Ishikawa (cell line): ENCODE measurements around the gene DYDC1.

Source experiments
- CEBPB ChIP-seq: IDR thresholded peaks from 2 replicates; pipeline ENCODE4 v1.6.1; 2012
- CREB1 ChIP-seq: IDR thresholded peaks from 2 replicates; pipeline ENCODE4 v1.6.1; 2012; ENCODE audit warnings: low read depth
- EGR1 ChIP-seq: IDR thresholded peaks from 2 replicates; pipeline ENCODE4 v1.6.1; 2012
- EP300 ChIP-seq: IDR thresholded peaks from 2 replicates; pipeline ENCODE4 v1.6.1; 2012; ENCODE audit warnings: borderline replicate concordance
- FOXM1 ChIP-seq: IDR thresholded peaks from 2 replicates; pipeline ENCODE4 v1.6.1; 2012; ENCODE audit warnings: low read depth, borderline replicate concordance
- NFIC ChIP-seq: IDR thresholded peaks from 2 replicates; pipeline ENCODE4 v1.6.1; 2012
- RAD21 ChIP-seq: IDR thresholded peaks from 2 replicates; pipeline ENCODE4 v1.6.1; 2012; ENCODE audit warnings: low read depth
- REST ChIP-seq: IDR thresholded peaks from 2 replicates; pipeline ENCODE4 v1.6.1; 2012; ENCODE audit warnings: low read depth, mild to moderate bottlenecking
- TAF1 ChIP-seq: IDR thresholded peaks from 2 replicates; pipeline ENCODE4 v1.6.1; 2012; ENCODE audit warnings: low read depth, mild to moderate bottlenecking
- TCF12 ChIP-seq: IDR thresholded peaks from 2 replicates; pipeline ENCODE4 v1.6.1; 2012; ENCODE audit warnings: low read depth
- TEAD4 ChIP-seq: IDR thresholded peaks from 2 replicates; pipeline ENCODE4 v1.6.1; 2012
- YY1 ChIP-seq: IDR thresholded peaks from 2 replicates; pipeline ENCODE4 v1.6.1; 2012; ENCODE audit warnings: low read depth
- ZBTB7A ChIP-seq: IDR thresholded peaks from 2 replicates; pipeline ENCODE4 v1.6.1; 2012; ENCODE audit warnings: low read depth
- TF ChIP-seq, protein P1 (sequence below): IDR thresholded peaks from 2 replicates; pipeline ENCODE4 v1.6.1; 2012
- TF ChIP-seq, protein P2 (sequence below): IDR thresholded peaks from 2 replicates; pipeline ENCODE4 v1.6.1; 2012

Gene DYDC1

GRCh38 chr10:80357851-80358125, 1.2 kb upstream of the DYDC1 start:
- TF ChIP-seq, protein P1, sequence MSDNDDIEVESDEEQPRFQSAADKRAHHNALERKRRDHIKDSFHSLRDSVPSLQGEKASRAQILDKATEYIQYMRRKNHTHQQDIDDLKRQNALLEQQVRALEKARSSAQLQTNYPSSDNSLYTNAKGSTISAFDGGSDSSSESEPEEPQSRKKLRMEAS: no peak
- no peak for TF ChIP-seq CEBPB

- TF ChIP-seq TEAD4 (no peak), YY1 (no peak), RAD21 (no peak), EP300 (no peak), TAF1 (no peak), CREB1 (no peak), EGR1 (no peak), CEBPB (no peak), NFIC (no peak), ZBTB7A (no peak), FOXM1 (no peak)
- TF ChIP-seq, protein P2, sequence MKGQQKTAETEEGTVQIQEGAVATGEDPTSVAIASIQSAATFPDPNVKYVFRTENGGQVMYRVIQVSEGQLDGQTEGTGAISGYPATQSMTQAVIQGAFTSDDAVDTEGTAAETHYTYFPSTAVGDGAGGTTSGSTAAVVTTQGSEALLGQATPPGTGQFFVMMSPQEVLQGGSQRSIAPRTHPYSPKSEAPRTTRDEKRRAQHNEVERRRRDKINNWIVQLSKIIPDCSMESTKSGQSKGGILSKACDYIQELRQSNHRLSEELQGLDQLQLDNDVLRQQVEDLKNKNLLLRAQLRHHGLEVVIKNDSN: no peak
- TF ChIP-seq, protein P1: no peak
Observed at GRCh38 chr10:80356989-80357850, 665 bp upstream of the DYDC1 start.

DNA sequence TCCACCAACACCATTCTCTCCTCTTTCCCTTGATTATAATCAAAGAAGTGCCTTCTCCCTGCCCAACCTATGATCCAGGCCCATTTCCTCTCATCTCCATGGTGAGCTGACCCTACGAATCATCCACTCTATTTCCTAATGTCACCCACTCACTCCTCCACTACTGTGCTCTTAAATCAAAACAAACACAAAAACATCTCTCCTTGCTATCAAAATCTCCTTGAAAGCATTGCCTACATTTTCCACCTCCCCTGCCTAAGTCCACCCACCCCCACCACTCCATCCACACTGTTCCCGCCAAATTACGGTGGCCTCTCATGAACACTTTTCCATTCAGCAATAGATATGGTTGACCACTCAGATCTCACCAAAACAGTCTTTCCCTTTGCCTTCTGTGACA, 5.3 kb downstream of the DYDC1 start:
- TF ChIP-seq RAD21 (no peak), FOXM1 (no peak), NFIC (no peak), REST (no peak), TEAD4 (no peak), EP300 (no peak), EGR1 (no peak), CEBPB (no peak), ZBTB7A (no peak)
- TF ChIP-seq, protein P2: no peak

- TF ChIP-seq RAD21: no peak
- TF ChIP-seq CEBPB: no peak
- TF ChIP-seq EP300: no peak
- no peak for TF ChIP-seq FOXM1
- TF ChIP-seq CREB1: no peak
- TF ChIP-seq, protein P1: no peak
- TF ChIP-seq TEAD4: no peak
- TF ChIP-seq TCF12: no peak
- no peak for TF ChIP-seq NFIC
- TF ChIP-seq YY1: no peak
- TF ChIP-seq ZBTB7A: no peak
- TF ChIP-seq, protein P2: no peak
- no peak for TF ChIP-seq REST
- TF ChIP-seq TAF1: no peak
- TF ChIP-seq EGR1: no peak
Observed at GRCh38 chr10:80350251-80350650, 6.3 kb downstream of the DYDC1 start.

GRCh38 chr10:80344912-80345311, 11.6 kb downstream of the DYDC1 start:
- TF ChIP-seq EGR1: no peak
- TF ChIP-seq REST: no peak
- TF ChIP-seq NFIC: no peak
- no peak for TF ChIP-seq TCF12
- TF ChIP-seq TEAD4: no peak
- no peak for TF ChIP-seq YY1
- no peak for TF ChIP-seq EP300
- no peak for TF ChIP-seq CREB1
- TF ChIP-seq, protein P2: no peak
- TF ChIP-seq, protein P1: no peak
- no peak for TF ChIP-seq TAF1
- TF ChIP-seq RAD21: no peak
- TF ChIP-seq ZBTB7A: no peak
- TF ChIP-seq FOXM1: no peak
- no peak for TF ChIP-seq CEBPB
